Calu3 (cell line): ENCODE measurements around the gene MAN1B1. TPM values are rescaled to one million over a fixed set of nuclear protein-coding genes. Genes with fewer than 3 reads are reported as not detected.
"Not testable (repeated sequence)": the region's sequence is repeated elsewhere in the genome, so short reads cannot be mapped to it uniquely, and the experiment has no call there.

Experiments used
- BruUV-seq: library from RNA; stranded (reverse); fragments of 400-500 nt; replicated peaks from 2 replicates; lab custom pipeline; 2021; lab: Mats Ljungman, UMichigan
- CTCF ChIA-PET: fragments of 300-600 bp; sonication (Branson Sonifier 250); formaldehyde crosslinking; loops from one replicate; lab custom pipeline; 2022; ENCODE audit warnings: antibody characterized with exemption; lab: Charles Lee
- DNase-seq: peaks from one replicate; pipeline ENCODE4 v3.0.0; 2022
- H3K27ac Mint-ChIP-seq: one replicate; pipeline ENCODE4 v1.8.0; 2022; ENCODE audit warnings: mixed read lengths; ENCODE audit not compliant: unreplicated experiment
- H3K27me3 Mint-ChIP-seq: one replicate; pipeline ENCODE4 v1.8.0; 2022; ENCODE audit warnings: mixed read lengths; ENCODE audit not compliant: unreplicated experiment
- H3K36me3 Mint-ChIP-seq: one replicate; pipeline ENCODE4 v1.8.0; 2022; ENCODE audit warnings: mild to moderate bottlenecking, moderate library complexity, mixed read lengths; ENCODE audit not compliant: insufficient read depth, unreplicated experiment
- H3K4me1 Mint-ChIP-seq: one replicate; pipeline ENCODE4 v1.8.0; 2022; ENCODE audit warnings: mild to moderate bottlenecking, low read depth, mixed read lengths; ENCODE audit not compliant: unreplicated experiment
- H3K4me3 Mint-ChIP-seq: one replicate; pipeline ENCODE4 v1.8.0; 2022; ENCODE audit warnings: mild to moderate bottlenecking, low read depth, moderate library complexity, mixed read lengths; ENCODE audit not compliant: unreplicated experiment
- H3K9me3 Mint-ChIP-seq: one replicate; pipeline ENCODE4 v1.8.0; 2022; ENCODE audit warnings: low read depth, mixed read lengths; ENCODE audit not compliant: unreplicated experiment
- intact Hi-C: fragments of 100-400 bp; cut with micrococcal nuclease; formaldehyde crosslinking; loops from one replicate; pipeline ENCODE4 v1.10.0; 2022; ENCODE audit not compliant: unreplicated experiment
- total RNA-seq: library from RNA; stranded (reverse); gene quantifications from 2 replicates; pipeline ENCODE4 v1.2.3, GENCODE V29; 2022
- TF ChIP-seq, protein P1 (sequence below): fragments of 200-600 bp; IDR thresholded peaks from one replicate; pipeline ENCODE4 v1.8.0; 2022; ENCODE audit warnings: antibody characterized with exemption; ENCODE audit not compliant: unreplicated experiment

The MAN1B1 gene
- total RNA-seq, 1 experiment from 2014 or later: 61.4 TPM

GRCh38 chr9:137122796-137123467 lies 36.1 kb downstream of the MAN1B1 start:
- peaks cover 11% of the 10 kb centered on the region for H3K36me3 Mint-ChIP-seq
- BruUV-seq, intact Hi-C loops, DNase-seq, H3K9me3 Mint-ChIP-seq, H3K4me3 Mint-ChIP-seq, H3K27me3 Mint-ChIP-seq, H3K27ac Mint-ChIP-seq: not testable (repeated sequence)
- CTCF ChIA-PET: interaction anchor here (0.6 kb wide), 1 partner anchor 174 kb away, joined by 3 read pairs; no protein-coding TSS in a partner anchor
- H3K4me1 Mint-ChIP-seq: peaks cover 24% of the 10 kb centered on the region

DNA sequence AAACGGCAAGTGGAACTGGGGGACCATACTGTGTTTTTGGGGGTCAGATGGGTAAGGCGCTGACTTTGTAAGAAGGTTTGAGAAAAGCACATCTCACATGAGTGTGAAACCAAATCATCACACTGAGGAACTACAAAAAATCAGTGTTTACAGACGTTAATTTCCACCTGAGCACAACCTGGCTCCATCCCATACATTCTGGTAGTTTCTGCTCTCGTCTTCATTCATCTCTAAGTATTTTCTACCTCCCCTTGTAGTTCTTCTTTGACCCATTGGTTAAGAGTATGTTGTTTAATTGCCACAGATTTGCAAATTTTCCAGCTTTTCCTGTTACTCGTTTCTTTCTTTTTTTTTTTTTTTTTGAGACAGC lies 36.7 kb downstream of the MAN1B1 start:
- H3K9me3 Mint-ChIP-seq: no peaks in the 10 kb centered on the region
- intact Hi-C loops: no loop called here
- CTCF ChIA-PET: interaction anchor here (0.6 to 0.7 kb wide), 2 partner anchors 9 to 173 kb away, joined by 3 to 4 read pairs; no protein-coding TSS in a partner anchor
- no peak overlapping the region for H3K4me3 Mint-ChIP-seq
- TF ChIP-seq, protein P1, sequence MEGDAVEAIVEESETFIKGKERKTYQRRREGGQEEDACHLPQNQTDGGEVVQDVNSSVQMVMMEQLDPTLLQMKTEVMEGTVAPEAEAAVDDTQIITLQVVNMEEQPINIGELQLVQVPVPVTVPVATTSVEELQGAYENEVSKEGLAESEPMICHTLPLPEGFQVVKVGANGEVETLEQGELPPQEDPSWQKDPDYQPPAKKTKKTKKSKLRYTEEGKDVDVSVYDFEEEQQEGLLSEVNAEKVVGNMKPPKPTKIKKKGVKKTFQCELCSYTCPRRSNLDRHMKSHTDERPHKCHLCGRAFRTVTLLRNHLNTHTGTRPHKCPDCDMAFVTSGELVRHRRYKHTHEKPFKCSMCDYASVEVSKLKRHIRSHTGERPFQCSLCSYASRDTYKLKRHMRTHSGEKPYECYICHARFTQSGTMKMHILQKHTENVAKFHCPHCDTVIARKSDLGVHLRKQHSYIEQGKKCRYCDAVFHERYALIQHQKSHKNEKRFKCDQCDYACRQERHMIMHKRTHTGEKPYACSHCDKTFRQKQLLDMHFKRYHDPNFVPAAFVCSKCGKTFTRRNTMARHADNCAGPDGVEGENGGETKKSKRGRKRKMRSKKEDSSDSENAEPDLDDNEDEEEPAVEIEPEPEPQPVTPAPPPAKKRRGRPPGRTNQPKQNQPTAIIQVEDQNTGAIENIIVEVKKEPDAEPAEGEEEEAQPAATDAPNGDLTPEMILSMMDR: no peak
- peaks cover 16% of the 10 kb centered on the region for H3K36me3 Mint-ChIP-seq
- H3K27me3 Mint-ChIP-seq: no peaks in the 10 kb centered on the region
- no peak for DNase-seq
- H3K4me1 Mint-ChIP-seq: peaks cover 30% of the 10 kb centered on the region
- BruUV-seq: no TSS peak
- no peak overlapping the region for H3K27ac Mint-ChIP-seq

GRCh38 chr9:137123952-137124462 lies 37.2 kb downstream of the MAN1B1 start:
- CTCF ChIA-PET: interaction anchor here (0.7 kb wide), 1 partner anchor 8 kb away, joined by 4 read pairs; no protein-coding TSS in a partner anchor
- Mint-ChIP-seq H3K36me3 (peaks cover 21% of the 10 kb centered on the region), H3K4me1 (peaks cover 34% of the 10 kb centered on the region)
- H3K4me3 Mint-ChIP-seq, H3K27ac Mint-ChIP-seq, DNase-seq, intact Hi-C loops, BruUV-seq, H3K27me3 Mint-ChIP-seq, H3K9me3 Mint-ChIP-seq: not testable (repeated sequence)

- Mint-ChIP-seq H3K4me1 (peaks cover 32% of the 10 kb centered on the region), H3K9me3 (no peaks in the 10 kb centered on the region), H3K4me3 (peak overlapping the region; percentile 90), H3K36me3 (peaks cover 34% of the 10 kb centered on the region), H3K27me3 (no peaks in the 10 kb centered on the region), H3K27ac (peak overlapping the region; percentile 81)
- CTCF ChIA-PET: interaction anchor here (0.7 to 1.3 kb wide), 3 partner anchors 50 to 100 kb away, joined by 3 to 5 read pairs (median 3); partner anchors contain the start of gene RNF224
- BruUV-seq: no TSS peak
- TF ChIP-seq, protein P1: no peak
- intact Hi-C loops: no loop called here
- no peak for DNase-seq
These were observed 40.0 kb downstream of the MAN1B1 start for GRCh38 chr9:137126786-137127185.

DNA sequence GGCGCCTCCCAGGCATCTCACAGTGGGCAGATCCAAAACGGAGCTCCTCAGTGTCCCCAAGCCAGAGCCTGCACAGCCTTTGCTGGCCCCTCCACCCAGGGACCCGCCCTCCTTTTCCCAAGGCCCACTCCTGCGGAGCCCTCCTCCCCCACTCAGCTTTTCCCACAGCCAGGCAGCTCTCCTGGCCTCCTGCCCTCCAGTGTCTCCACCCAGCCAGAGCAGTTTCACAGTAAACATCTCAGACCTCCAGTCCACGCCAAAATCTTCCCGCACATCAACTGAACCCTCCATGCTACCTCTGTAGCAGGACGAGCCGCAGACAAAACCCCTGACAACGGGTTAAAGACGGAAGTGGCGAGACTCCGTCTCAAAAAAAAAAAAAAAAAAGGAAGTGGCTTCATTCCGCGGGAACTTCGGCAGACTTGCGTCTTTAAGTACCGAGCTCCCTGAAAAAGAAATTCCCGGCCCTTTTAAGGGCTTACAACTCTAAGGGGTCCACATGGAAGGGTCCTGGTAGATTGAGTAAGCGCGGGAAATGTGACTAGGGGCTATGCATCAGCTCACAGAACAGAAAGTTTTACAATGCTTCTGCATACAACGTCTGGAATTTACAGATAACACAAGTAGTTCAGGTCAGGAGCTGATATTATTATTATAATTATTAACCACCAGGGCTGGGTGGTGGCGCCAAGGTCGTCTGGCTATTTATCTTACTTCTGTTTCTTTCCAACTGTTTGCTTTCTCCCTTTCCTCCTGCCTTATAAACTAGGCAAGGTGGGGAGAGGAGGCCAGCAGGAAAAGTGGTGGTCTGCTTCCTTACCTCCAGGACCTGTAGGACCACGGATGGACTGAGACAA lies 40.7 kb downstream of the MAN1B1 start:
- CTCF ChIA-PET: interaction anchor here (0.7 to 1.3 kb wide), 3 partner anchors 49 to 282 kb away, joined by 3 to 8 read pairs (median 5); partner anchors contain the start of gene RNF224
- H3K27me3 Mint-ChIP-seq: no peaks in the 10 kb centered on the region
- H3K9me3 Mint-ChIP-seq: no peaks in the 10 kb centered on the region
- intact Hi-C loops: no loop called here
- peak overlapping the region; percentile 90 for H3K4me3 Mint-ChIP-seq
- H3K27ac Mint-ChIP-seq: peak overlapping the region; percentile 81
- H3K36me3 Mint-ChIP-seq: peaks cover 34% of the 10 kb centered on the region
- peaks cover 24% of the 10 kb centered on the region for H3K4me1 Mint-ChIP-seq
- TF ChIP-seq, protein P1: no peak
- peak; percentile 3 for DNase-seq
- BruUV-seq: no TSS peak
